ENCODE data around the gene RAB42.
"Not testable (repeated sequence)": the region's sequence is repeated elsewhere in the genome, so short reads cannot be mapped to it uniquely, and the experiment has no call there.

DNA sequence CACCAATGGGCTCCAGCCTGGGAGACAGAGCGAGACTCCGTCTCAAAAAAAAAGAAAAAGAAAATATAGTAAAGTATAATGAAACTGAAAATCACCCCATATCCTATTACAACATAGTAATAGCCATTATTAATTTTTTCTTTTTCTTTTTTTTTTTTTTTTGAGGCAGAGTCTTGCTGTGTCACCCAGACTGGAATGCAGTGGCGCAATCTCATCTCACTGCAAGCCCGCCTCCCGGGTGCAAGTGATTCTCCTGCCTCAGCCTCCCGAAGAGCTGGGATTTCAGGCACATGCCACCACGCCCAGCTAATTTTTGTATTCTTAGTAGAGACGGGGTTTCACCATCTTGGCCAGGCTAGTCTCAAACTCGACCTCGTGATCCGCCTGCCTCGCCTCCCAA is 19.2 kb upstream of the RAB42 start:
- TF ChIP-seq, protein P1, sequence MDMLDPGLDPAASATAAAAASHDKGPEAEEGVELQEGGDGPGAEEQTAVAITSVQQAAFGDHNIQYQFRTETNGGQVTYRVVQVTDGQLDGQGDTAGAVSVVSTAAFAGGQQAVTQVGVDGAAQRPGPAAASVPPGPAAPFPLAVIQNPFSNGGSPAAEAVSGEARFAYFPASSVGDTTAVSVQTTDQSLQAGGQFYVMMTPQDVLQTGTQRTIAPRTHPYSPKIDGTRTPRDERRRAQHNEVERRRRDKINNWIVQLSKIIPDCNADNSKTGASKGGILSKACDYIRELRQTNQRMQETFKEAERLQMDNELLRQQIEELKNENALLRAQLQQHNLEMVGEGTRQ (CRISPR knock-in tag; IDR thresholded peaks at IDR 0.05) = not testable (repeated sequence)
- not testable (repeated sequence) for TF ChIP-seq POLR2A (conservative IDR thresholded peaks at IDR 0.05); TGIF2 (CRISPR knock-in tag; IDR thresholded peaks at IDR 0.05); ZSCAN29 (IDR thresholded peaks at IDR 0.05); ADNP (tag; IDR thresholded peaks at IDR 0.05); SMARCA4 (IDR thresholded peaks at IDR 0.05); MTA2 (IDR thresholded peaks at IDR 0.05; ENCODE audit: low read depth)
